ENCODE measurements around the gene ITPKB.
"Not testable (repeated sequence)": the region's sequence is repeated elsewhere in the genome, so short reads cannot be mapped to it uniquely, and the experiment has no call there.

ITPKB gene

GRCh38 chr1:226652613-226653012 lies 86.5 kb downstream of the ITPKB start:
- DNase-seq (ENCODE audit: low read depth in 3 of 3) = no peak

- no peak for DNase-seq (ENCODE audit: low read depth in 3 of 3)
Measured at GRCh38 chr1:226651732-226652105, 87.4 kb downstream of the ITPKB start.

GRCh38 chr1:226651041-226651731 lies 87.9 kb downstream of the ITPKB start:
- no peak for DNase-seq (ENCODE audit: low read depth in 3 of 3)

DNA sequence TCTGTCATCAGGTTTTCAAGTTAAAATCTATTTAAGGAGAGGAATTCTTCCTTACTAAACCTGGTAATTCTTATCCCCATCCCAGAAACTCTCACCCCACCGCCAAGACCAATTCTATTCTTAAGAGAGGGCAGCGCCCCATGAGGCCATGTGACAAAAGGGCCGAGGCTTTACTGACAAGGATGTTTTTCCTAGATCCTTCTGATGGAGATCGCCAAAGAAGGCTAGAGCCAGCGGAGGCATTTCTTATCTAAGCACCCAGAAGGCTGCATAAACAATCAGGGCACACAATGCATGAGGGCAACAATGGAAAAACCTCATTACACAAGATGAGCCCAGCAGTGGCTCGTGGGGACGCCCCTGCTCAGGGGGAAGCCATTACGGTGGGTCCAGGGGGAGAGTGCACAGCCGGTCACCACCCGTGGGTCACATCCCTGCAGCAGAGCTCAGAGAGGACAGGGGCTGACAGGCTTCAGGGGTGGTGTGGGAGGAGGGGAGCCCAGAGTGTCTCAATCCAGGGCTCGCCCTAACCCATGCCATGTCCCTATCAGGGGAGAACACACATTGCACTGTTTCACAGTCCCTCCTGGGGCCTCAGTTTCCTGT lies 88.7 kb downstream of the ITPKB start:
- DNase-seq (ENCODE audit: low read depth in 3 of 3) = no peak

DNA sequence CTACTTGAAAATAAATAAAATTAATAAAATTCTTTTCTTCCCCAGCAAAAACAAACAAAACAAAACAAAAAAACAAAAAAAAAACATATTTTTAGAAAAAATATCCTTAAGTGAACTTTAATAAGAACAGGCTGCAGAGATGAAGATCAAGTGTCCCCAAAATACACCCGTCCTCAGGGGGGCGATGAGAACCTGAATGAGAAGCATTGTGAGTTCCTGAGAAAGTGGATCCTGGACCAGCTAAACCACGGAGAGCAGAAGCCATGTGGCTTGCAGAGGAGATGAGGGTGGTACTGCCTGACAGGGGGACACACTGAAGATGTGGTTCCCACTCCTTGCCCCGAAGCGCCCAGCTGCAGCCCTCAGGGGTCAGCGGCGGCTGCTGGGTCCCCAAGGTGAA lies 89.3 kb downstream of the ITPKB start:
- DNase-seq (ENCODE audit: low read depth in 3 of 3) = no peak

GRCh38 chr1:226649244-226649643 lies 89.8 kb downstream of the ITPKB start:
- DNase-seq (ENCODE audit: low read depth in 3 of 3) = no peak

DNA sequence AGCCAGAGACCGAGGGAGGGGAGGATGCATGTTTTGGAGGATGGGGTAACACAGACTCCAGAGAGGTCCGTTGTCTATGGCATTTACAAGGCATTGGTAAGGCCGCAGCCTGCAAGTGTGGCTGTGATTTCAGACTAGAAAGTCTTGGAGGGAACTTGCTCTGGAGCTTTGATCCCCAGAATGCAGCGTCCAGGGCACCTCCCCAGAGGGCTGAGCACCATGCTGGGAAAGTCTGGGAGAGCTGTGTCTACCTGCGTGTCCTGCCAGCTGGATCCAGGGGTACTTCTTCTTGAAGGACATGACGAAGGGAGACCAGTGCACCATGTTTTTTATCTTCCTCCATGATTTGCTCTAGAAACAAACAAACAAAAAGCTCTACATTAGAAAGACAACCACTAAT lies 90.7 kb downstream of the ITPKB start:
- no peak for DNase-seq (ENCODE audit: low read depth in 3 of 3)

DNA sequence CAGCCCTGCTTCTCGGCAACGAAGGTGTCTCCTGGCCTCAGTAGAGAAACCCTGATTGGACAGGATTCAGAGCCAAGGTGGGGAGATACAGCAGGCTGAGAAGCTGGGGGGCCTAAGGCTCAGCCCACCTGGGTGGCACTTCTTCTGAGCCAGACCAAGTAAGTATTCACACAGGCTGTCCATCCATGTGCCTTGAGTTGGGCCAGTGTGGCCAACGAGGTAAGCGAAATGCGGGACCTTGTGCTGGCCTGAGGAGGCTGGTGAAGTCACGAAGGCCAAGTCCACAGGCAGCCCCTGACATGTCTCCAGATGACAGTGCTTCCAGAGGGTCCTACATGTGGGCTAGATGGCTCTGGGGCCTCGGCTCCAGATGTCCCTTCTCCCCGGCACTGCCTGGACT lies 91.4 kb downstream of the ITPKB start:
- no peak for DNase-seq (ENCODE audit: low read depth in 3 of 3)

DNA sequence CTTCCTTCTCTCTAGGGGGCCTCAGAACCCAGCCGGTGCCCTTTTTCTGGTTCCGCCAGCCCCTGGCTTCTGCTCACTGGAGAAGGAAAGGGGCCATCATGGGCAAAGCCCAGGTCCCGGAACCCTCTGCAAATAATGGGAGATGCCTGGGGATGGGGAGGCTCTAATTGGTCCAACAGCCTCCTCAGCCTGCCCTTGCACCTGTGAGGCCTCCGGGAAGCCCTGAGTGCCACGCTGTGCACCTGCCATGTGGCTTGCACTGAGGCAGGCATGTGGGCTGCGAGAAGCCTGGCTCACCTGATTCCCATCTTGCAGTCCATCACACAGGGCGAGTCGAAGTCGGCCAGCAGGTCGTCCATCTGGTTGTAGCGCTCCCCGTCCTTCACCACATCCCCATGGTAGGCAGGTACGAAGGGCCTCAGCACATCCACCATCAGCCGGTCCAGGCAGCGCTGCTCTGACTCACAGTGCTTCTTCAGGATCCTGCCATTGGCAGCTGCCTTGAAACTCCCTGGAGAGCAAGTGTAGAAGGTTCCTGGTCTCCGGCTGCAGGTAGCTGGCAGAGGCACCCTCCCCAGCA lies 92.1 kb downstream of the ITPKB start:
- DNase-seq (ENCODE audit: low read depth in 3 of 3) = no peak

DNA sequence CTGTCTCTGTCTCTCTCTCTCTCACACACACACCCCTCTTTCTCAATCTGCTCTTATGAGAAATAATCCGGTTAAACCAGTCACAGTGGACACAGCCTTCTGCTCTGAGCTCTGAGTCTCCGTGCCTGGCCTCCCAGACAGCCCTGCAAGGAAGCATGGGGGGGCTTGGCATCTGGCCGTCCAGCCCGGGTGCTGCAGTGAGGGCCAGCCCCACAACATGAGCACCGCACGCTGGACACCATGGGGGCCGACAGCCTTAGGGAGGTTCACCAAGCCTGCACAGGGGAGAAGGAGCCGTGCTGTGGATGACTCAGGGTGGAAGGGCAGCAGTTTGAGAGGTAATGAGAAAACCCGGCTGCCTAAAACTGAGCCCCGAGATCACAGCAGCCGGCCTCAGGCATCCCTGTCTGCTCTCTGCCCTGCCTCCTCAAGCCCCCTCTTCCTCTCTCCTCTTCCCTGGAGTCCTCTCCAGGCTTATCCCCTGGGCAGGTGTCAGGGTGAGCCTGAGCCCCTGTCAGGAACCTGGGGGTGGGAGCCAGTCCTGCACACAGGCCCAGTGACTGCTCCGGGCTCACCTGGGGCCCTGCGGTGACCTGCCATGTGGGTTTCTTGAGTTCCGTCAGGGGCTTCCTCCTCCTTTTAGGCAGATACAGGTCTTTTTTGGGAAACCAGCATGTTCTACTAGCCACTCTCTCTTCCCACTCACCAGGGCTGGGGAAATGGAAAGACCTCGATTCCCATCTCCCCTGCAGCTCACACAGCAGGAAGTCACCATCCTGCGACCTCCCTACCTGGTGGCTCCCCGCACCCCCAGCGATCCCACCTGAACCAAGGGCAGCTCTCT lies 92.8 kb downstream of the ITPKB start:
- no peak for DNase-seq (ENCODE audit: low read depth in 3 of 3)

GRCh38 chr1:226645279-226645976 lies 93.7 kb downstream of the ITPKB start:
- no peak for DNase-seq (ENCODE audit: low read depth in 3 of 3)

- no peak for DNase-seq (ENCODE audit: low read depth in 3 of 3)
Measured at GRCh38 chr1:226644541-226645176, 94.4 kb downstream of the ITPKB start.

DNA sequence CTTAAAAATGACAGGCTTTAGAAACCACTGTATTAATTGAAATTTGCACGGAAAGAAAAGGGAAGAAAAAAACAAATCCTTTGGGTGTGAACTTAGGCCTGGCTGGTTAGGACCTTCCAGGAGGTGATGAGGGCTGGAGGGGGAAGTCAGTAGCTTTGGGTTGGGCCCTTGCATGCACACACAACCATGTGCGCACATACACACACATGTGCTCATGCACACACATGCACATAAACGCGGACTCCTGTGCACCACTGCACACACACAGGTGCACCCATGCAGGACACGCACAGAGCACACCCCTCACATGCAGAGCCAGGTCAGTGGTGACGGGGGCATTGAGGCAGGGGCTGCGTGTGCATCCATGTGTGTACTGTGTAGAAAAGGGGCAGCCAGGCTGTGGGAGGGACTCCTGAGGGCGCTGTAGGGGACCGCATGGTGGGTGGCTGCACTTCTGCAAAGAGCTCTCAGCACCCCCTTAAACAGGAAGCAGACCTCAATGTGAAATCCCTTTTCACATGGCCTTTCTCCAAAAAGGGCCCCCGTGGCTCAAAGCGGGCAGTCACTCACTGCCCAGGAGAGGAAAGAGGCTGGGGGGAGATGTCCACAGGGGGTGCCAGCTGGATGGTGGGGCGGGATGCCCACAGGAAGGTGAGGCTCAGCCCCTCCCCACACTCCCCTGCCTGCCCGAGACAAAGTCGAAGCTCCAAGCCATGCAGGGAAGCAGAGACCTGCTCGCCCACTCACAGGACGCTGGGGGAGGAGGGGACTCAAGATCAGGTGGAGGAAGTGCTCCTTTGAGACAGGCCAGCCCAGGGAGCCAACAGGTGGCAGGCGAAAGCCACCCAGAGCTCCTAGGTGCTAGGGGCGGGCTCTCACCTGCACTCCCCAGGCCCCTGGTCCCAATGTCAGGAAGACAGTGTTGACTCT lies 95.2 kb downstream of the ITPKB start:
- no peak for DNase-seq (ENCODE audit: low read depth in 3 of 3)

GRCh38 chr1:226643177-226643576 lies 95.9 kb downstream of the ITPKB start:
- DNase-seq (ENCODE audit: low read depth in 3 of 3) = peak in 2 of 3 experiments; percentile 44 to 73

GRCh38 chr1:226642421-226642820 lies 96.7 kb downstream of the ITPKB start:
- DNase-seq (ENCODE audit: low read depth in 3 of 3) = no peak

DNA sequence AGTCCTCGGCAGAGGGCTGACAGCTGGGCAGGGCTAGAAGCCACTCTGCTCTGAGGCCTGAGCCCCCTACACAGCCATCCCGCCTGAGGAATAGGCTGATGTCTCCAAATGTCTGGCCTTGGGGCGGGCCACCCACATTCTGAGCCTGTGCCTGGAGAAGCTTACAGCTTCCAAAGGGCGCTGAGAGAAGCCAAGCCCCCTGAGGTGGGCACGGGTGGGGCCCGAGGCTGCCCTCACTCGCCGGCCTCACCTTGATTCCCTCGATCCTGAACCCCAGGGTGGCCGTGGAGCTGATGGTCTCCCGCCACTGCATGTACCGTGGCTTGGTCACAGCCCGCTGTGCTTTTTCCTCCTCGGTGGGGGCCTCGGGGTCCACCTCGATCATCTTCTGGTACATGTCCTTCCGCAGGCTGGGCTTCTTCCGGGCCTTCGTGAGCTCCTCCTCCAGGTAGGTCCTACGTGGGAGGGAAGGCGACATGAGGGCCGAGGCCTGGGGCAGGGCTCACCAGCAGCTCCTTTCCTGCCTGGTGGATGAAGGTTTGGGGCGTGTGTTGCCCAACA lies 97.3 kb downstream of the ITPKB start:
- no peak for DNase-seq (ENCODE audit: low read depth in 3 of 3)

- DNase-seq (ENCODE audit: low read depth in 3 of 3) = no peak
Measured at GRCh38 chr1:226640321-226641136, 98.6 kb downstream of the ITPKB start.

GRCh38 chr1:226639631-226640061 lies 99.4 kb downstream of the ITPKB start:
- no peak for DNase-seq (ENCODE audit: low read depth in 3 of 3)

DNA sequence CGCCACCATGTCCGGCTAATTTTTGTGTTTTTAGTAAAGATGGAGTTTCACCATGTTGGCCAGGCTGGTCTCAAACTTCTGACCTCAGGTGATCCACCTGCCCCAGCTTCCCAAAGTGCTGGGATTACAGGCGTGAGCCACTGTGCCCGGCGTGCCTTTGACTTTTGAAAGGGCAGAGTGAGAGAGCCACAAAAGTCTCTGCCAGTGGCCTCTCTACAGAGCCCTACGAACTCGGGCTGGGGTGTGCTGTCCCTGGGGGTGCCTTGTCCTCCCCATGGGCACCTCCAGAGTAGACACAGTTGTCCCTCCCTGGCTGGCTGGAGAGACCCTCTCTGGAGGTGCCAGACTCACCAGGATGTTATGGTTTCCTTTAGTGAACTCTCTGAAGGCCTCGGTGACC lies 99.9 kb downstream of the ITPKB start:
- DNase-seq (ENCODE audit: low read depth in 3 of 3) = not testable (repeated sequence)

Measured in stimulated activated CD4-positive, alpha-beta T cell treated with anti-CD3 and anti-CD28 coated beads, TNF-alpha, amount 100 ng/mL, for 24 hours (primary cell).